Measurements from ENCODE around the gene UVRAG.
A peak's percentile ranks its signal among the peaks of the same experiment; 100 is the strongest.
"Not testable (repeated sequence)": the region's sequence is repeated elsewhere in the genome, so short reads cannot be mapped to it uniquely, and the experiment has no call there.

Gene UVRAG

DNA sequence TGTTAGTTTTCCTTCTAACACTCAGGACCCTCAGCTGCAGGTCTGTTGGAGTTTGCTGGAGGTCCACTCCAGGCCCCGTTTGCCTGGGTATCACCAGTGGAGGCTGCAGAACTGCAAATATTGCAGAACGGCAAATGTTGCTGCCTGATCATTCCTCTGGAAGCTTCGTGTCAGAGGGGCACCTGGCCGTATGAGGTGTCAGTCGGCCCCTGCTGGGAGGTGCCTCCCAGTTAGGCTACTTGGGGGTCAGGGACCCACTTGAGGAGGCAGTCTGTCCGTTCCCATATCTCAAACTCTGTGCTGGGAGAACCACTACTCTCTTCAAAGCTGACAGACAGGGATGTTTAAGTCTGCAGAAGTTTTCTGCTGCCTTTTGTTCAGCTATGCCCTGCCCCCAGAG is 164.1 kb downstream of the UVRAG start:
- not testable (repeated sequence) for DNase-seq

DNA sequence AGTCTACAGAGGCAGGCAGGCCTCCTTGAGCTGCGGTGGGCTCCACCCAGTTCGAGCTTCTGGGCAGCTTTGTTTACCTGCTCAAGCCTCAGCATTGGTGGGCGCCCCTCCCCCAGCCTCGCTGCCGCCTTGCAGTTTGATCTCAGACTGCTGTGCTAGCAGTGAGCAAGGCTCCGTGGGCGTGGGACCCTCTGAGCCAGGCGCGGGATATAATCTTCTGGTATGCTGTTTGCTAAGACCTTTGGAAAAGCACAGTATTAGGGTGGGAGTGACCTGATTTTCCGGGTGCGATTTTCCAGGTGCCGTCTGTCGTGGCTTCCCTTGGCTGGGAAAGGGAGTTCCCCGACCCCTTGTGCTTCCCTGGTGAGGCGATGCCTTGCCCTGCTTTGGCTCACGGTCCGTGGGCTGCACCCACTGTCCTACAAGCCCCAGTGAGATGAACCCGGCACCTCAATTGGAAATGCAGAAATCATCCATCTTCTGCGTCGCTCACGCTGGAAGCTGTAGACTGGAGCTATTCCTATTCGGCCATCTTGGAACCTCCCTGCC is 164.5 kb downstream of the UVRAG start:
- DNase-seq, result peak; percentile 56

- no peak for DNase-seq
These were observed 165.0 kb downstream of the UVRAG start for GRCh38 chr11:75980031-75980430.

DNA sequence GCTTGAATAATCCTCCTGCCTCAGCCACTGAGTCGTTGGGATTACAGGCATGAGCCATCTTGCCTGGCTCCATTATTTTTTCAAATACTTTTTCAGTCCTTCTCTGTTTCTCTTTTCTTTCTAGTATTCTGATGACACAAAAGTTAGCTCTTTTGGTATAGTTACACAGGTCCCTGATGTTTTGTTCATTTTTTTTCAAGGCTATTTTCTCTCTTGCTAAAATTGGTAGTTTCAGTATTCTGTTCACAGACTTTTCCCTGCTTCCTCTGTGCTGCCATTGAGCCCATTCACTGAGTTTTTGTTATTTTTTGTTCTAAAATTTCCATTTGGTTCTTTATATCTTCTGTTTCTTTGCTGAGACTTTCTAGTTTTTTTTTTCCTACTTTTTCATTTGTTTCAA is 166.5 kb downstream of the UVRAG start:
- DNase-seq, result no peak

- DNase-seq, result no peak
These were observed 167.3 kb downstream of the UVRAG start for GRCh38 chr11:75982309-75982708.

DNA sequence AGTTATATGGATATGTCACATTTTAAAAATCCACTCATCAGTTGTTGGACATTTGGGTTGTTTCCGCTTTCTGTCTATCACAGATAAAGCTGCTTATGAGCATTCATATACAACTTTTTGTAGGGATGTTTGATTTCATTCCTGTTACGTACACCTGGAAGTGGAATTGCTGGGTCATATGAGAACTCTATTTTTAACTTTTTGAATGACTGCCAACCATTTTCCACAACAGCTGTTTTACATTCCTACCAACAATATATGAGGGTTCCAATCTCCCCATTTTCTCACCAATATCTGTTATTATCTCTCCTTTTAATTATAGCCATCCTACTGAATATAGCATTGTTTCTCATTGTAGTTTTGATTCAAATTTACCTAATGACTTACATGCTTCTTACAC is 172.0 kb downstream of the UVRAG start:
- DNase-seq, result no peak

GRCh38 chr11:75993126-75993525 is 178.1 kb downstream of the UVRAG start:
- no peak for DNase-seq

DNA sequence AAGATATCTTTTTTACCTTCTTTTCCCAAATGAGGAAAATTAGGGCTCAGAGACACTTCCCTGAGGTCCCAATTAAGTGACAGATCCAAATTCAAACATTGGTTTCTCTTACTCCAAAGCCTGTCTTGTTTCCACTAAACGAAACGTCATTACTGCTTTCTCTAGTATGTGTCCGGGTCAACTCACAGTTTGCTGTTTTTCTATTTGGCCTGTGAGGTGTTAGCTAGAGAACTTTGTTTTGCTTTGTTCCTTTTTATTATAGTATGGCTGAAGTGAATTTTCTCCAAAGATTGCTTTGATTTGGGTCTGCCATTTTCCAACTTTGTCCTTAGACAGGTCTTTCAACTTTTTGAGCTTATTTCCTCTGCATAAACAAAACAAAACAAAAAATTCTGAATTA is 179.6 kb downstream of the UVRAG start:
- DNase-seq, result no peak

GRCh38 chr11:75996523-75997442 is 181.8 kb downstream of the UVRAG start:
- DNase-seq, result no peak

- DNase-seq, result no peak
These were observed 189.4 kb downstream of the UVRAG start for GRCh38 chr11:76004400-76004799.

- DNase-seq, result no peak
These were observed 190.7 kb downstream of the UVRAG start for GRCh38 chr11:76005756-76006155.

GRCh38 chr11:76007166-76007565 is 192.2 kb downstream of the UVRAG start:
- DNase-seq, result no peak

DNA sequence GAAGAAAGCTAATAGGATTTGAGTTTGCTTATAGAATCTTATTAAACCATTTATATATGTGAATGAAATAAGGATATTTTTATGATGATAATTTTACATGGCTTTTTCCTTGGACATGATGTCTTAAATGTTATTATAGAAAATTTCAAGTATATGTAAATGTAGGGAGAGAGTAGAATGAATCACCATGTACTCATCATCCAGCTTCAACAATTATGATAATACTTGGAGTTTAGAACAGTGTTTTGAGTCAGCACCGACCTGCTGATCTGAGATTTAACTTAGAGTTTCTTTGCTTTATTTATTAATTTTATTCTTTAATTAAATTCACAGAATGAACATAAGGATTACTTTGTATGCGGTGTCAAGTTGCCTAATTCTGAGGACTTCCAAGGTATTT is 193.5 kb downstream of the UVRAG start:
- DNase-seq, result no peak

- no peak for DNase-seq
These were observed 195.0 kb downstream of the UVRAG start for GRCh38 chr11:76010051-76010450.

GRCh38 chr11:76013526-76013925 is 198.5 kb downstream of the UVRAG start:
- DNase-seq, result no peak

DNA sequence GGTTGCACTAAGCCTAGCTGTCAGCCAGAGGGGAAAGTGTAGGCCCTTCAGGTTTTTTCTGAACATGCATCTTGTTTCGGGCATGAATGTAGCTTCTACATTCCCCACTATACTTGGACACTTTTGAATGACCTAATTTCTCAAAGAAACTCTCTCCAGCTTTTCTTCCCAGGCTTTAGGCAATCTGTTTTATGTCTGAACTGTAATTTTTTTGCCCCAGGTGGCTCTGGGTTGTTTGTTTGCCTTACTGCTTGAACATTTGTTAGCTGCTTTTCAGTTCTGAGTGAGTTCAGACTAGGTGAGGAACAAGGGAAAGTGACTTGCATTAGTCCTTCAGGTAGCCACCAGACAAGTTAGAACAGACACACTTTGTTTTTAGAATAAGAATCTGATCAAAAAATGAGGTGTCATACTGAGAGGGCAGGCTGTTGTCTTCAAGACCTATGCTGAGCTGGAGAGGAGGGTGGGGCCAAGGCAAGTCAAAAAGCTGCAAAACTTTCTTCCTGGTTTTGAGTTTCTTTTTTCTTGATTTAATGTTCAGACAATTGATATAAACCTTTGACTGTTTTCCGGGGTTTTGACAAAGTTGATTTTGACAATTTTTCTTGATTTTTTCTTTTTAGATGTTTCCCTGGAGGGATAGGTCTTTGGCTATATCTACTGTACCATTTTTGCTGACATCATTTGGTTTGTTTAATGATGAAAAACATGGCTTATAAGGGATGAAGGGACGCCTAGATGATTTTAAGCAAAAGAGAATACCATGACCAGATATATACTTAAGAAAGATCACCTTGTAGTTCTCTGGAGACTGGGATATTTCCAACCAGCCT is 208.4 kb downstream of the UVRAG start:
- DNase-seq, result no peak

- DNase-seq, result no peak
These were observed 210.1 kb downstream of the UVRAG start for GRCh38 chr11:76025068-76025467.

DNA sequence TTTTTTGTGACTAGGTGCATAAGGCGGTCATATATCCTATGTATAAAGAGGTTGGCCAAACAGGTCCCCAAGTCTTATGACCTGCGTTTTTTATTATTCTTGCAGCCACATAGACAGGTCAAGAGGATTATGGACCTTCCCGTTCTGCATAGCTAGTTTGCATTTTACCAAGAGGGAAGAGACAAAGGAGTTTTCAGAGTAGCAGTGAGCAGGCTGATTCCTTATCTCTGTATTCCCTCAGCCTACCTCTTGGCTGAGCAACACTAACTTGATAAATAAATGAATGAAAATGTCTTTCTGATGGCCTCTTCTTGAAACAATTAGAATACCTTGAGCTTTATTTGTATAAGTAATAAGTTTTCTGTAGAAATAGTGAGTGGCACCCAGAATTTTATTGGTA is 210.8 kb downstream of the UVRAG start:
- DNase-seq, result no peak

DNA sequence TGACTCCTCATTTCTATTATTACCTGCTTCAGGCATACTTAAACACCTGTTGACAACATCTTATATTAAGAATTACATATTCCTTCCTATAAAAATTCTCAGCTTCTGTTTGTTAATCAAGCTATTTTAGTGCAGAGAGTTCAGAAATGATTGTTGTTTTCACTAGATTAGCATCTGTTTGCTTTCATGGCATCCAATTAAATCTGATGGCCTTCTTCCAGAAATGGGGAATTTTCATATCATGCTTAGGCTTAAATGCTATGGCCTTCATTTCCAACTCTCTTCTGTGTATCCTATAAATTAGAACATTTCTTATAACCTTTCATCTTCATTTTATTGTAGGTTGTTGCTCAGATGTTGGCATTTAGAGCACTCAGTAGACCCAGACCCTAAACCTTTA is 211.3 kb downstream of the UVRAG start:
- DNase-seq, result no peak

- DNase-seq, result no peak
These were observed 211.9 kb downstream of the UVRAG start for GRCh38 chr11:76026862-76027261.

GRCh38 chr11:76030286-76030685 is 215.3 kb downstream of the UVRAG start:
- DNase-seq, result no peak

DNA sequence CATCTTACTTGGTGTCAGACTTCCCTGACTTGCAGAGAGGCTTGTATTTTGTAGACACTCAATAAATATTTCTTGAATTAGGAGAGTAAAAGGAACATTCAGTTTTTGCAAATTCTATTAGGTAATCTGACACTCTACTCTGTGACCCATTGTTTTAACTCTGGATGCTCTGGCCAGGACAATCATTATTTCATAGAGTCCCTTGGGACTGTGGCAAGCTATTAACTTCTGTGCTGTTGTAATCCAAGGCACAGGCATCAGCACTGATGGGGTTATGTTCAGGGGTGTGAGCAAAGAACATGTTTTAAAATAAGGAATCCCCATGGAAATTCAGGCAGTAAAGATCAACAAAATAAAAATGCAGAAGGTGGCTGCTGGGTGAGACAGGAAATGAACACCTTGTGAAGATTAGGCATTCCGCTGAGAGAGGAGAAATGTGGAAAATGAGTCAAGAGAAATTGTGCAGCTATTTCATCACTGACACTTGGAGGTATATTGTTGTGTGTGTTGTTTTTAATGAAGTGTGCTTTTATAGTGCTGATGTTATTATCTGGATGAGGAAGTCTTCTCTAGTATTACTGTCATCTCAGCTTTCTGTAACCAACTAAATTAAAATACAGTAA is 216.1 kb downstream of the UVRAG start:
- no peak for DNase-seq

- DNase-seq, result no peak
These were observed 218.7 kb downstream of the UVRAG start for GRCh38 chr11:76033699-76034098.
